ENCODE data around the gene SDR9C7.

SDR9C7 gene

GRCh38 chr12:56955631-56956256, 21.5 kb upstream of the SDR9C7 start:
- no peak for TF ChIP-seq CTCF (conservative IDR thresholded peaks at IDR 0.05; ENCODE audit: low read depth)
- no peak overlapping the region for H3K27ac ChIP-seq
- POLR2A ChIA-PET (ENCODE audit: low non-redundant PET) = no interaction called here
- CTCF ChIA-PET = no interaction called here
- DNase-seq (ENCODE audit: low spot score) = no peak

DNA sequence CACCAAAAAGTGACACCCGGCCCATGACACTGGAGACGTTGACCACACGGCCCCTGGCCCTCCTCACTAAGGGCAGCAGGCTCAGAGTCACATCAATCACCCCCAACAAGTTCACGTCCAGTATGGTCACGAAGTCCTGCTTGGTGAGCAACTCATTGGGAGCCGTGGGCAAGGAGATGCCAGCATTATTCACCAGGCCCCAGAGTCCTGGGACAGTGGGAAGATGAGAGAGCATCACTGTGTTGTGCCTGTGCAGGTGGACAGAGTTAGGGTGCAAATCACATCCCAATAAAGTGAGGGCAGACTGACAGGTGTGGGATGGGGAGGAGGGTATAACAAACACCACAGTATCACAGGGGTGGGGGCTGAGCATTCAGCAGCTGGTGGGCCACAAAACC, 20.7 kb upstream of the SDR9C7 start:
- DNase-seq (ENCODE audit: low spot score) = no peak
- POLR2A ChIA-PET (ENCODE audit: low non-redundant PET) = no interaction called here
- TF ChIP-seq CTCF (conservative IDR thresholded peaks at IDR 0.05; ENCODE audit: low read depth) = no peak
- CTCF ChIA-PET = no interaction called here
- no peak overlapping the region for H3K27ac ChIP-seq

- no peak for DNase-seq (ENCODE audit: low spot score)
- POLR2A ChIA-PET (ENCODE audit: low non-redundant PET) = no interaction called here
- CTCF ChIA-PET = no interaction called here
- no peak for TF ChIP-seq CTCF (conservative IDR thresholded peaks at IDR 0.05; ENCODE audit: low read depth)
- H3K27ac ChIP-seq = no peak overlapping the region
These were observed 20.1 kb upstream of the SDR9C7 start for GRCh38 chr12:56954057-56954957.

GRCh38 chr12:56953314-56953713, 19.1 kb upstream of the SDR9C7 start:
- DNase-seq (ENCODE audit: low spot score) = no peak
- TF ChIP-seq CTCF (conservative IDR thresholded peaks at IDR 0.05; ENCODE audit: low read depth) = no peak
- ChIA-PET POLR2A (ENCODE audit: low non-redundant PET) (no interaction called here), CTCF (no interaction called here)
- H3K27ac ChIP-seq = no peak overlapping the region

DNA sequence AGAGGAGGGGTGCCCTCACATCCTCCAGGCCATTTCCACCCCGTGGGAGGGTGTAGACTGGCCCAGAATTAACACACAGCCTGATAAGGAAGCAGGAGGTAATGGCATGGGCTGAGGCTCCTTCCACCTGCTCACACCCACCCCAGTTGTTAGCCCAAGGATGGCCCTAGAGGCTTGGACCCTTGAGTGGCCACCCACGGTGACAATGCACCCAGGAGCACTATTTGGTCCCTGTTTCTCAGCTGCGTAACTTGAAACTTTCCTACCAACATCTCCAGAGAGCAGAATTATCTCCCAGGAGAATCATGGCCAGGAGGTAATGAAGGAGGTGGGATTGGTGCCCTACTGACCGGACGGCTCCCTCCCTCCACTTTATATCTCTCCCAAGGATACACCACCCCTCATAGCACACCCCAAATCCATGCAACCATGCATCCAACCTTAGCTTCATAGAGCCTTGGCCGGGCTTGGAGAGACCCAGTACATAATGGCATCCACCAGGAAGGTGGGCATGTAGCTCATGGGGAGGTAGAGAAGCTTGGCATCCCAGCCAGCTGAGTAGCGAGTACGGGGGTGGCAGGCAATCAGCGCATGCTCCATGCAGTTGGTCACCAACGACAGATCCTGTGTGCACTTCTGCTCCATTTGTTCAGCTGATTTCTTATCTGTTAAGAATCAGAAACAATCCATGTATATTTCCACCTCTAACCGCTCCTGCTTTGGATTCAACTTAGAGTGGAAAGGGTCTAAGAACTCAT, 17.6 kb upstream of the SDR9C7 start:
- CTCF ChIA-PET = interaction anchor here (1.0 kb wide), 1 partner anchor 112 kb away, joined by 3 read pairs; no protein-coding TSS in a partner anchor
- H3K27ac ChIP-seq = no peak overlapping the region
- TF ChIP-seq CTCF (conservative IDR thresholded peaks at IDR 0.05; ENCODE audit: low read depth) = no peak
- POLR2A ChIA-PET (ENCODE audit: low non-redundant PET) = no interaction called here
- no peak for DNase-seq (ENCODE audit: low spot score)

DNA sequence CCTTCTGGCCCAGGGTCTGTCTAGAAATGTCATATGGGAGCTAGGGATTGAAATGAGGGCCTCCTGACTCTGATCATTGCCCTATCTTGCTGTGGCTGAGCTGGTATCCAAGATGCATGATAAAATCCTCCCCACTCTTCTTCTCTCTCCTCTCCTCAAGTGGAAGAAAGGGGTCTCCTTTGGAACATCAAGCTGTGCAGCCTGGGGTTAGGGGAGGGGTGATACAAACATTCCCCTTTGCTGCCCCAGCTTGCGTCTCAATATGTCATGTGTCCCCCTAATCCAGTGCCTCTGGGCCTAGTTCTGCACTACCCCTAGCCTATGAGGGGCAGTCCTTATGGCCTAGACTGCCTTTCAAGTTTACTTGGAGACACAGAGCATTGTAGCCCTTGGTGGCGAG, 14.7 kb upstream of the SDR9C7 start:
- ChIA-PET POLR2A (ENCODE audit: low non-redundant PET) (no interaction called here), CTCF (interaction anchor here (1.2 kb wide), 1 partner anchor 48 kb away, joined by 3 read pairs; no protein-coding TSS in a partner anchor)
- DNase-seq (ENCODE audit: low spot score) = no peak
- no peak overlapping the region for H3K27ac ChIP-seq
- no peak for TF ChIP-seq CTCF (conservative IDR thresholded peaks at IDR 0.05; ENCODE audit: low read depth)

Data from RWPE1 (cell line).